ENCODE measurements around the gene HSPB8. TPM values are rescaled to one million over a fixed set of nuclear protein-coding genes. Genes with fewer than 3 reads are reported as not detected.

HSPB8 gene
- total and polyA plus RNA-seq, 7 donors, result 398 to 1,629 (median 940) TPM

DNA sequence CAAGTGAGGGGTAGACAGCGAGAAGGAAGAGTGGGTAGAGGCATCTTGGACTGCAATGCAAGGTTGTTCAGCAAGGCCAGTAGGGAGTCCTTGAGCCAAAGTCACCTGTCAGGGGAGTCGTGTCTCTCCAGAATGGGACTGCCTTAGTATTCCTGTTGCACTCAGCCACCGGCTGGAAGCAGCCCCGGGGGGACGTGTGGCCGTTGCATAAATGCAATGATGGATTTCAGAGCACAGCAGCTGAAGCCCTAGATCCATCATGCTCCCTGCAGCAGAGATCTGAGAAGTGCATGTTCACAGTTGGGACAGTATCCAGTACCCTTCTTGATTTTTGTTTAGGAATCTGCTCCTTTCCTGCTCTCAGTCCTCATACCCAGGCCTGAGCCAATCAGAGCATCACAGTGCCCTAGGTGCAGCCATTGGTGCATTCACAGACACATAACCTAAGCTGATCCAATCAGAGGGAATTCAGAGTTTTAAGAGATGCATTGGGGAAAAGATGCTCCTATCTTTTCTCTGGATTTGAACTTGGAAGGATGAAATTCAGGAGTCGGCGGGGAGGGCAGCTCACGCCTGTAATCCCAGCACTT is 62.9 kb downstream of the HSPB8 start:
- no peak for TF ChIP-seq CTCF (IDR thresholded peaks at IDR 0.05)
- H3K4me1 ChIP-seq, result peaks cover 10% of the 10 kb centered on the region
- WGBS, 3 donors, result 70 to 80% (median 74%) methylated on average over 9 of the region's 9 CpGs

More for the DNA sequence above, 62.9 kb downstream of the HSPB8 start:
- no peaks in the 10 kb centered on the region for H3K36me3 ChIP-seq (ENCODE audit: insufficient read depth in 1 of 2, low read depth in 1 of 2)
- intact Hi-C loops (cut with DNase I), result no loop called here
- no peaks in the 10 kb centered on the region for H3K27me3 ChIP-seq (ENCODE audit: insufficient read depth in 3 of 3, low read length in 2 of 3)
- H3K27ac ChIP-seq, result no peak overlapping the region
- DNase-seq, result no peak
- H3K9me3 ChIP-seq, result no peaks in the 10 kb centered on the region
- ATAC-seq, result no peak
- H3K4me3 ChIP-seq, result no peak overlapping the region

Other genes with a start within 250 kb of the HSPB8 start
- under 1 TPM; 0.08 to 0.19 (median 0.13) TPM for gene SRRM4, start 197.4 kb upstream of the HSPB8 start, total RNA-seq
- gene SRRM4, start 197.4 kb upstream of the HSPB8 start, polyA plus RNA-seq, result under 1 TPM; 0.01 to 0.09 (median 0.03) TPM
- gene CCDC60, start 155.8 kb downstream of the HSPB8 start, total RNA-seq, result not detected
- gene CCDC60, start 155.8 kb downstream of the HSPB8 start, polyA plus RNA-seq, result not detected